Lower lobe of right lung (tissue), 2 donors: ENCODE data around the gene FOXP1. TPM values are rescaled to one million over a fixed set of nuclear protein-coding genes. Genes with fewer than 3 reads are reported as not detected.

ENCODE experiments used
- ATAC-seq, 2 donors: fragments of 200-7000 bp; cut with Tn5 transposase; one replicate each; pipeline ENCODE4 v1.9.1; 2020 to 2022; ENCODE audit warnings: mild to moderate bottlenecking in 2 of 2, moderate library complexity in 2 of 2
- DNase-seq: peaks from one replicate; pipeline ENCODE4 v3.0.0-alpha.2; 2020
- H3K27ac ChIP-seq: fragments of 200-600 bp; one replicate; pipeline ENCODE4 v1.8.0; 2022
- H3K27me3 ChIP-seq: fragments of 200-600 bp; one replicate; pipeline ENCODE4 v1.8.0; 2022; ENCODE audit warnings: low read depth
- H3K36me3 ChIP-seq: fragments of 200-600 bp; one replicate; pipeline ENCODE4 v1.8.0; 2022; ENCODE audit warnings: mild to moderate bottlenecking
- H3K4me1 ChIP-seq: fragments of 200-600 bp; one replicate; pipeline ENCODE4 v1.8.0; 2022
- H3K4me3 ChIP-seq: fragments of 200-600 bp; one replicate; pipeline ENCODE4 v1.8.0; 2022; ENCODE audit warnings: mild to moderate bottlenecking
- H3K9me3 ChIP-seq: fragments of 200-600 bp; one replicate; pipeline ENCODE4 v1.8.0; 2022
- intact Hi-C: fragments of 100-400 bp; cut with DNase I; formaldehyde crosslinking; loops from one replicate; pipeline ENCODE4 v1.11.0; 2022
- total RNA-seq: library from RNA; stranded (reverse); fragmentation: NEBNext Ultra II Directional; extraction: Animal tissue kit (Norgen Biotek cat#: 25700); gene quantifications from one replicate; pipeline ENCODE4 v1.2.1, GENCODE V29; 2021
- TF ChIP-seq, protein P1 (sequence below): fragments of 200-600 bp; IDR thresholded peaks from one replicate; pipeline ENCODE4 v1.8.0; 2022; ENCODE audit warnings: antibody characterized with exemption, mild to moderate bottlenecking
- donor health status: DM: no; HTN: yes; CAD: no; lungs with severe emphysema.

Gene FOXP1
- total RNA-seq, 1 donor from 2014 or later, result 138 TPM

DNA sequence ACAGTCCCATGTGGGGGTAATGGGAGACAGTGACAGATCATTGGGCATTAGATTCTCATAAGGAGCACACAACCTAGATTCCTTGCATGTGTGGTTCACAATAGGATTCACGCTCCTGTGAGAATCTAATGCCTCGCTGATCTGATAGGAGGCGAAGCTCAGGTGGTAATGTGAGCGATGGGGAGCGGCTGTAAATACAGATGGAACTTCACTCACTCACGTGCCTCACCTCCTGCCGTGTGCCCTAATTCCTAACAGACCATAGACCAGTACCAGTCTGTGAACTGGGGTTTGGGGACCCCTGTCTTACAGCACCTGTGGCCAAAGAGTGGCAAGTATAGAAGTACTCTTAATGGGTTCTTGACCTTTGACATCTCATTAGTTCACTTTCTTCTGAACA lies 554.7 kb downstream of the FOXP1 start:
- no peak for ATAC-seq
- H3K36me3 ChIP-seq, result peaks cover 10% of the 10 kb centered on the region
- TF ChIP-seq, protein P1, sequence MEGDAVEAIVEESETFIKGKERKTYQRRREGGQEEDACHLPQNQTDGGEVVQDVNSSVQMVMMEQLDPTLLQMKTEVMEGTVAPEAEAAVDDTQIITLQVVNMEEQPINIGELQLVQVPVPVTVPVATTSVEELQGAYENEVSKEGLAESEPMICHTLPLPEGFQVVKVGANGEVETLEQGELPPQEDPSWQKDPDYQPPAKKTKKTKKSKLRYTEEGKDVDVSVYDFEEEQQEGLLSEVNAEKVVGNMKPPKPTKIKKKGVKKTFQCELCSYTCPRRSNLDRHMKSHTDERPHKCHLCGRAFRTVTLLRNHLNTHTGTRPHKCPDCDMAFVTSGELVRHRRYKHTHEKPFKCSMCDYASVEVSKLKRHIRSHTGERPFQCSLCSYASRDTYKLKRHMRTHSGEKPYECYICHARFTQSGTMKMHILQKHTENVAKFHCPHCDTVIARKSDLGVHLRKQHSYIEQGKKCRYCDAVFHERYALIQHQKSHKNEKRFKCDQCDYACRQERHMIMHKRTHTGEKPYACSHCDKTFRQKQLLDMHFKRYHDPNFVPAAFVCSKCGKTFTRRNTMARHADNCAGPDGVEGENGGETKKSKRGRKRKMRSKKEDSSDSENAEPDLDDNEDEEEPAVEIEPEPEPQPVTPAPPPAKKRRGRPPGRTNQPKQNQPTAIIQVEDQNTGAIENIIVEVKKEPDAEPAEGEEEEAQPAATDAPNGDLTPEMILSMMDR, result no peak

DNA sequence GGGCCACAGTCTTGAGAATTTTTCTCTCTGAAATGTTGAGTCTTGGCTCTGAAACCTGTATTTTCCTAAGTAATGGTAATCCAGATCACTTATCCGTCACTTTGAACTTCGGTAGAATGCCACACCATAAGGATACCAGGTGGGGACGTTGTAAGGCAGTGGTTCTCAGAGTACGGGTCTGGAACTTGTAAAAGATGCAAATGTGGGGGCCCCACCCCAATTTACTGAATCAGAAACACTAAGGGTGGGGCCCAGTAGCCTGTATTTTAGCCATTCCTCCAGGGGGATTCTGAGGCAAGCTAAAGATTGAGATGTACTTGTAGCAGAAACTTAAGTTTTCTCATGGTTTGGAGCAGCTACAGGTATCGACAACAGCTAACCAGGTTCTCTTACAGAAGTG lies 555.3 kb downstream of the FOXP1 start:
- intact Hi-C loops, result no loop called here
- H3K4me3 ChIP-seq, result no peak overlapping the region
- H3K4me1 ChIP-seq, result peaks cover 54% of the 10 kb centered on the region
- no peak overlapping the region for H3K27ac ChIP-seq
- no peak for DNase-seq
- H3K9me3 ChIP-seq, result no peaks in the 10 kb centered on the region
- TF ChIP-seq, protein P1, result no peak
- no peak for ATAC-seq
- peaks cover 7% of the 10 kb centered on the region for H3K36me3 ChIP-seq
- no peaks in the 10 kb centered on the region for H3K27me3 ChIP-seq

More for the DNA sequence above, 554.7 kb downstream of the FOXP1 start:
- intact Hi-C loops, result no loop called here
- Histone ChIP-seq H3K4me3 (no peak overlapping the region), H3K27me3 (no peaks in the 10 kb centered on the region), H3K4me1 (peaks cover 55% of the 10 kb centered on the region), H3K27ac (no peak overlapping the region), H3K9me3 (no peaks in the 10 kb centered on the region)
- no peak for DNase-seq

DNA sequence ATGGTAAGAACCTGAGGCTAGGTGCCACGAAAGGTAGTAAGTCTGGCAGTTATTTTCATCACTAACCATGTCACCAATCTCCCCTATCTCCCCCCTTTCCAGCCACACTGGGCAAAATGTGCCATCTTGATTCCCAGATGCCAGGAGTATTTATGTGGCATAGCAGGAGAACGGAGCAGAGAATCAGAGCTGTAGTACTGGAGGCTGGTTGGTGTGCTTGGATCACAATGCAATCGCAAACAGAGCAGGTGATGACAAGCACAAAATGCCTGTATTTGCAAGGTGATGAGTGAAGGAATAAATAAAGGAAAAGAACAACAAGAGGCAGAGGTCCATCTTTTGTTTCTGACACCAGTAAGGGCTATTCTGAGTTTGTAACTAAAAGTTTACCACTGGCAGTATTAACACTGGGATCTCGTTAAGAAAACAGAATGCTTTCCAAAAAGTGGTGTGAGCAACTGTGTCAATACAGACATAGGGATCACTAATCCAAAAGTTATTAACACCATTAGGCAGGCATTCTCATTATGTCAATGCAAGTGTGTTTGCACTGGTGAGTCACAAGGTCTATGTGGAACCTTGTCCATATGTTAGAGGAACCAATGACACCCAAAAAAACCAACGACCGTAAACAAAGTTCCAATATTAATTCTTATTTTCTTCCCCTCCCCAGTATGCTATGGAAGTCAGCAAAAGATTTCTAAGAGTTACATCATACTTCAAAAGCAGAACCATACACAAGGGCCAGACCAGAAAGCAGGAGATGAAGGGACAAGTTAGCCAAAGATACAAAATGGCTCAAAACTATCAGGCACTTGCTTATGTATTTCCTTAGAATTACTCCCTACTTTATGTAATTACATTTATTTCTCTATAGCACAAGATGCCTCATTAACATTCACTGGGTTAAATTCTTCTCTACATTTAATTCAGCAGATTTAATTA lies 556.6 kb downstream of the FOXP1 start:
- no peaks in the 10 kb centered on the region for H3K27me3 ChIP-seq
- intact Hi-C loops, result no loop called here
- no peak overlapping the region for H3K4me3 ChIP-seq
- ATAC-seq (peak; percentile 49 to 53), DNase-seq (no peak)
- peaks cover 41% of the 10 kb centered on the region for H3K4me1 ChIP-seq
- H3K36me3 ChIP-seq, result peaks cover 7% of the 10 kb centered on the region
- H3K27ac ChIP-seq, result no peak overlapping the region
- H3K9me3 ChIP-seq, result no peaks in the 10 kb centered on the region
- TF ChIP-seq, protein P1, result no peak

DNA sequence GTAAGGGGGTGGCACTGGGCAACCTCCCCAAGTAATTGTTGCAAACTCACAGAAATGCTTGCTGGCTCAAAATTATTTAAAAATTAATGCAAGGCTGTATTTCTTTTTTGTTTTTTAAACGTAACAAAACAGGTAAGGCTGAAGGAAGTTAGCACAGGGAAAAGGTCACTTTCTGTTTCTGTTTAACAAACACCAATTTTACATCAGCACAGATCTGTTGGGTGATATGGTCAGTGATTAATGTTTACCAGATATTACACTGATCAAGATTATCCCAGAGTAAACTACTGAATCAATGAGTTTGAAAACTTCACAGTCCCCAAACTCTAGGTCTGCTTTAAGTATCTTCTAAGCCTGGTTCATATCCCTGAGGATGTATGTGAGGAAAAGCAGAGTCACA lies 558.0 kb downstream of the FOXP1 start:
- DNase-seq (no peak), ATAC-seq (no peak)
- Histone ChIP-seq H3K27ac (no peak overlapping the region), H3K9me3 (no peaks in the 10 kb centered on the region), H3K36me3 (peaks cover 7% of the 10 kb centered on the region), H3K4me3 (no peak overlapping the region), H3K4me1 (peaks cover 27% of the 10 kb centered on the region), H3K27me3 (no peaks in the 10 kb centered on the region)
- TF ChIP-seq, protein P1, result no peak
- intact Hi-C loops, result no loop called here

DNA sequence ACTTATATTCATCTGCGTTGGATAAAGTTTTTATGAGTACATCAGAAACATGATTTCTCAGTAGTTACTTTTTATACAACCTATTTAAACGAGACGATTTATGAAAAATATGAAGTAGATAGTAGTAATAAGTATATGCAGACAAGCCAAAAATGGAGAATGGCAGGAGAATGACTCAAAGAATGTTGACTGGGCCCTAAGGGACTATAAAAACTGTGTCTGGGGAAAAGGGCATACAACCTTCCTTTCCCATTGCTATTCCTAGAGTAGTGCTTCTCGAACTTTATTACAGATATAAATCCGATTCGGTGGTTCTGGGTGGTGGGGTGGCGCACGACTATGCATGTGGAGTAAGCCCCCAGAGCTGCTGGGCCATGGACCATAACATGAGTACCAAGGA lies 558.5 kb downstream of the FOXP1 start:
- H3K4me1 ChIP-seq, result peaks cover 25% of the 10 kb centered on the region
- no peak for DNase-seq
- no peak overlapping the region for H3K4me3 ChIP-seq
- no peak overlapping the region for H3K27ac ChIP-seq
- TF ChIP-seq, protein P1, result no peak
- H3K27me3 ChIP-seq, result no peaks in the 10 kb centered on the region
- H3K9me3 ChIP-seq, result no peaks in the 10 kb centered on the region
- no peak for ATAC-seq
- H3K36me3 ChIP-seq, result peaks cover 7% of the 10 kb centered on the region
- intact Hi-C loops, result no loop called here
